ENCODE measurements around the gene SRP72. TPM values are rescaled to one million over a fixed set of nuclear protein-coding genes. Genes with fewer than 3 reads are reported as not detected.

Gene SRP72
- total RNA-seq, 4 donors from 2014 or later: 13.1 to 48.7 (median 33.7) TPM

DNA sequence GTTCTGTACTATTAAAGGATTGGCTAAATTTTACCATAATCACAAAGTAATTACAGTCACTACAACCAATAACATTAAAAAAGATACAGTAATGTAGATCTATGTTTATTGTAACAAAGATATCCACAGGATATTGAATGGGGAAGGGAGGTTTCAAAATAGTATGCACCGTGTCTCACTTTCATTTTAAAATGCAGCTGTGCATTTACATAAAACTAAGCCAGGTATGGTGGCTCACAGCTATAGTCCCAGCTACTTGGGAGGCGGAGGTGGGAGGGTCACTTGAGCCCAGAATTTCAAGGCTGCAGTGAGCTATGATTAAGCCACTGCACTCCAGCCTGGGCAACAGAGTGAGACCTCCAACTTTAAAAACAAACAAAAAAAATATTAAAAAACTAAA, 8.5 kb downstream of the SRP72 start:
- DNase-seq: no peak
- intact Hi-C loops (cut with DNase I; ENCODE audit: low total_unique reads): no loop called here
- H3K9me3 ChIP-seq: no peaks in the 10 kb centered on the region
- no peaks in the 10 kb centered on the region for H3K4me1 ChIP-seq
- TF ChIP-seq EP300 (IDR thresholded peaks at IDR 0.05; ENCODE audit: low read depth): no peak
- no peak for TF ChIP-seq POLR2AphosphoS5 (IDR thresholded peaks at IDR 0.05)
- TF ChIP-seq POLR2A (IDR thresholded peaks at IDR 0.05): no peak
- TF ChIP-seq, protein P1, sequence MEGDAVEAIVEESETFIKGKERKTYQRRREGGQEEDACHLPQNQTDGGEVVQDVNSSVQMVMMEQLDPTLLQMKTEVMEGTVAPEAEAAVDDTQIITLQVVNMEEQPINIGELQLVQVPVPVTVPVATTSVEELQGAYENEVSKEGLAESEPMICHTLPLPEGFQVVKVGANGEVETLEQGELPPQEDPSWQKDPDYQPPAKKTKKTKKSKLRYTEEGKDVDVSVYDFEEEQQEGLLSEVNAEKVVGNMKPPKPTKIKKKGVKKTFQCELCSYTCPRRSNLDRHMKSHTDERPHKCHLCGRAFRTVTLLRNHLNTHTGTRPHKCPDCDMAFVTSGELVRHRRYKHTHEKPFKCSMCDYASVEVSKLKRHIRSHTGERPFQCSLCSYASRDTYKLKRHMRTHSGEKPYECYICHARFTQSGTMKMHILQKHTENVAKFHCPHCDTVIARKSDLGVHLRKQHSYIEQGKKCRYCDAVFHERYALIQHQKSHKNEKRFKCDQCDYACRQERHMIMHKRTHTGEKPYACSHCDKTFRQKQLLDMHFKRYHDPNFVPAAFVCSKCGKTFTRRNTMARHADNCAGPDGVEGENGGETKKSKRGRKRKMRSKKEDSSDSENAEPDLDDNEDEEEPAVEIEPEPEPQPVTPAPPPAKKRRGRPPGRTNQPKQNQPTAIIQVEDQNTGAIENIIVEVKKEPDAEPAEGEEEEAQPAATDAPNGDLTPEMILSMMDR (IDR thresholded peaks at IDR 0.05): no peak
- peaks cover 0 to 74% (median 32%) of the 10 kb centered on the region in 4 donors for H3K36me3 ChIP-seq
- H3K27ac ChIP-seq: no peak overlapping the region
- 89 to 93% methylated on average over 2 of the region's 2 CpGs for WGBS, 2 donors (ENCODE audit: low coverage in 1 of 2)
- H3K4me3 ChIP-seq: no peak overlapping the region
- in situ Hi-C loops (cut with MboI; ENCODE audit: low pct_ligation_motif_present in 1 of 4, low pct_unique_long_range_greater_than_20kb in 1 of 4, low sequenced_read_pairs in 3 of 4): loop anchor here in 1 of 4 donors (25.0 kb wide), 1 partner anchor 536 kb away; no protein-coding TSS in a partner anchor
- no peaks in the 10 kb centered on the region for H3K27me3 ChIP-seq

DNA sequence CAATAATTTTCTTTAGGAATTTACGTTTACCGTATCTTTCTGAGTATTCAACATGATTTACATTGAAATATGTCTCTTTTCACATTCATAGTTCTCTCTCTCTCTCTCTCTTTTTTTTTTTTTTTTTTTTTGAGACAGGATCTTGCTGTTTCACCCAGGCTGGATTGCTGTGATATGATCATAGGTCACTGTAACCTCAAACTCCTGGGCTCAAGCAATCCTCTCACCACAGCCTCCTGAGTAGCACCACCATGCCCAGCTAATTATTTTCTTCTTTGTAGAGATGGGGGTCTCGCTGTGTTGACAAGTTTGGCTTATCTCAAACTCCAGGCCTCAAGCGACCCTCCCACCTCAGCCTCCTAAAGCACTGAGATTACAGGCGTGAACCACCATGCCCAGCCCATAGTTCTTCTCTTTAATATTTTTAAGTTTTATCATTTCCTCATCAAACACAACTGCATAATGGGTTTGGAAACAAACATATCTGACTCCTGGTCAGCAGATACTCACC, 9.8 kb downstream of the SRP72 start:
- no peak for TF ChIP-seq POLR2AphosphoS5 (IDR thresholded peaks at IDR 0.05)
- TF ChIP-seq EP300 (IDR thresholded peaks at IDR 0.05; ENCODE audit: low read depth): no peak
- TF ChIP-seq, protein P1 (IDR thresholded peaks at IDR 0.05): no peak
- no peak for TF ChIP-seq POLR2A (IDR thresholded peaks at IDR 0.05)
- intact Hi-C loops (cut with DNase I; ENCODE audit: low total_unique reads) (no loop called here), in situ Hi-C loops (cut with MboI; ENCODE audit: low pct_ligation_motif_present in 1 of 4, low pct_unique_long_range_greater_than_20kb in 1 of 4, low sequenced_read_pairs in 3 of 4) (loop anchor here in 1 of 4 donors (25.0 kb wide), 1 partner anchor 535 kb away; no protein-coding TSS in a partner anchor)
- no peaks in the 10 kb centered on the region for H3K9me3 ChIP-seq
- peaks cover 0 to 68% (median 31%) of the 10 kb centered on the region in 4 donors for H3K36me3 ChIP-seq
- no peak overlapping the region for H3K4me3 ChIP-seq
- H3K27ac ChIP-seq: no peak overlapping the region
- H3K27me3 ChIP-seq: no peaks in the 10 kb centered on the region
- no peaks in the 10 kb centered on the region for H3K4me1 ChIP-seq
- DNase-seq: no peak
- WGBS, 2 donors (ENCODE audit: low coverage in 1 of 2): 95 to 100% methylated on average over 2 to 5 of the region's 5 CpGs

DNA sequence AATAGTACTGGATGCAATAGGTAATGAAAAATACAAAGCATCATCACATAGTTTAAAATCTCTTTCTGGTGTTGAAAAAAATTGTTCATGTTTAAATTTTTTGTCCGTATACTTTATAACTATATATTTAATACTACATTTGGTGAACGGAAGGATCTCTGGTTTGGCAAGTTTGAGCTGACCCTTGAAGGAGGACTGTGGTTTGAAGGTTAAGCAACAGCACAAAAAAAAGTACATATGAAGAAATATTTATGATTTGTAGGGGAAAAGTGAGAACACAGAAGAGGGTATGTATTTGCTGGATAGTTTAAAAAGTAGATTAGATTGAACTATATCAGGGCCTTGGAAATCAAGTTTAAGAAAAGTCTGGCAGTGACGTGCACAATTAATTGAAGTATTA, 13.3 kb downstream of the SRP72 start:
- 88 to 90% methylated on average over 3 of the region's 3 CpGs for WGBS, 2 donors (ENCODE audit: low coverage in 1 of 2)
- TF ChIP-seq EP300 (IDR thresholded peaks at IDR 0.05; ENCODE audit: low read depth) (no peak), POLR2AphosphoS5 (IDR thresholded peaks at IDR 0.05) (no peak), POLR2A (IDR thresholded peaks at IDR 0.05) (no peak)
- TF ChIP-seq, protein P1 (IDR thresholded peaks at IDR 0.05): no peak
- DNase-seq: no peak
- H3K9me3 ChIP-seq: no peaks in the 10 kb centered on the region
- no peak overlapping the region for H3K27ac ChIP-seq
- in situ Hi-C loops (cut with MboI; ENCODE audit: low pct_ligation_motif_present in 1 of 4, low pct_unique_long_range_greater_than_20kb in 1 of 4, low sequenced_read_pairs in 3 of 4) (loop anchor here in 1 of 4 donors (25.0 kb wide), 1 partner anchor 532 kb away; no protein-coding TSS in a partner anchor), intact Hi-C loops (cut with DNase I; ENCODE audit: low total_unique reads) (no loop called here)
- no peaks in the 10 kb centered on the region for H3K4me1 ChIP-seq
- no peak overlapping the region for H3K4me3 ChIP-seq
- no peaks in the 10 kb centered on the region for H3K27me3 ChIP-seq
- H3K36me3 ChIP-seq: peaks cover 0 to 66% (median 30%) of the 10 kb centered on the region in 4 donors

DNA sequence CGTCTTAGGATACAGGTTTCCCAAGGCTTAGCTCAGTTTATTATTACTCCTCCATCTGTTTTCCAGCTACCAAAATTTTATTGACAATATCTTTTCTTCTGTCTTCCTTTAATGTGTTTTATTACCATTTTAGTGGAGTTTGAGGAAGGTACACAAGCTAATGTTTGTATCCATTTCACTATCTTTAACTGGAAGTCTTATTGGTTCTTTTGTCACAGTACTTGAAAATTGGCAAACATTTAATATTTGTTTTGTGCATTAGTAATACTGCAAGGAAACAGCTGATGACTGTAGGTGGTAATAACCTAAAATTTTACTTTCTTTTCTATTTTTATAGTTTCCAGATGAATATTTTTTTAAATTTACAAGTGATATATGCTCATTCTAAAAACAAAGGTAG, 28.8 kb downstream of the SRP72 start:
- no peak for DNase-seq
- peaks cover 0 to 68% (median 27%) of the 10 kb centered on the region in 4 donors for H3K36me3 ChIP-seq
- intact Hi-C loops (cut with DNase I; ENCODE audit: low total_unique reads) (no loop called here), in situ Hi-C loops (cut with MboI; ENCODE audit: low pct_ligation_motif_present in 1 of 4, low pct_unique_long_range_greater_than_20kb in 1 of 4, low sequenced_read_pairs in 3 of 4) (loop anchor here in 1 of 4 donors (25.0 kb wide), 1 partner anchor 516 kb away; no protein-coding TSS in a partner anchor)
- no peaks in the 10 kb centered on the region for H3K9me3 ChIP-seq
- TF ChIP-seq POLR2A (IDR thresholded peaks at IDR 0.05) (no peak), POLR2AphosphoS5 (IDR thresholded peaks at IDR 0.05) (no peak), EP300 (IDR thresholded peaks at IDR 0.05; ENCODE audit: low read depth) (no peak)
- TF ChIP-seq, protein P1 (IDR thresholded peaks at IDR 0.05): no peak
- H3K27ac ChIP-seq: no peak overlapping the region
- no peaks in the 10 kb centered on the region for H3K27me3 ChIP-seq
- H3K4me3 ChIP-seq: no peak overlapping the region
- H3K4me1 ChIP-seq: no peaks in the 10 kb centered on the region
- 88 to 96% methylated on average over 1 of the region's 1 CpG for WGBS, 2 donors (ENCODE audit: low coverage in 1 of 2)
